H9 (cell line): ENCODE measurements around the gene ZFYVE28. TPM values are rescaled to one million over a fixed set of nuclear protein-coding genes. Genes with fewer than 3 reads are reported as not detected.

Source experiments
- DNase-seq: peaks from one replicate; pipeline ENCODE4 v3.0.0-alpha.2; 2017
- H2AFZ ChIP-seq: one replicate; pipeline ENCODE4 v1.6.1; 2013; ENCODE audit warnings: mild to moderate bottlenecking, low read length, control low read depth, moderate library complexity
- H2AK5ac ChIP-seq: 2 replicates; pipeline ENCODE4 v1.6.1; 2013; ENCODE audit warnings: low read length, control low read depth, mixed read lengths; ENCODE audit not compliant: insufficient read length
- H2BK120ac ChIP-seq: one replicate; pipeline ENCODE4 v1.6.1; 2013; ENCODE audit warnings: low read depth, mild to moderate bottlenecking, low read length, control low read depth, inconsistent platforms; ENCODE audit not compliant: poor library complexity, severe bottlenecking
- H2BK12ac ChIP-seq: 2 replicates; pipeline ENCODE4 v1.6.1; 2013; ENCODE audit warnings: low read length, control low read depth, mixed read lengths, low read depth; ENCODE audit not compliant: insufficient read length
- H2BK15ac ChIP-seq: 2 replicates; pipeline ENCODE4 v1.6.1; 2013; ENCODE audit warnings: low read depth, low read length, control low read depth
- H2BK20ac ChIP-seq: one replicate; pipeline ENCODE4 v1.6.1; 2013; ENCODE audit warnings: low read depth, mild to moderate bottlenecking, low read length, control low read depth, inconsistent platforms; ENCODE audit not compliant: poor library complexity, severe bottlenecking
- H2BK5ac ChIP-seq: 2 replicates; pipeline ENCODE4 v1.6.1; 2013; ENCODE audit warnings: low read length, control low read depth, mixed read lengths; ENCODE audit not compliant: insufficient read length
- H3K14ac ChIP-seq: 2 replicates; pipeline ENCODE4 v1.6.1; 2013; ENCODE audit warnings: low read length, control low read depth; ENCODE audit not compliant: insufficient read depth
- H3K18ac ChIP-seq: 2 replicates; pipeline ENCODE4 v1.6.1; 2013; ENCODE audit warnings: low read depth, mild to moderate bottlenecking, mixed read lengths, low read length, control low read depth; ENCODE audit not compliant: insufficient read length
- H3K23ac ChIP-seq: 2 replicates; pipeline ENCODE4 v1.6.1; 2013; ENCODE audit warnings: low read length, control low read depth, mixed read lengths, low read depth; ENCODE audit not compliant: insufficient read length
- H3K23me2 ChIP-seq: 2 replicates; pipeline ENCODE4 v1.6.1; 2013; ENCODE audit warnings: low read depth, mild to moderate bottlenecking, mixed read lengths, low read length, control low read depth; ENCODE audit not compliant: insufficient read length, poor library complexity, severe bottlenecking
- H3K27ac ChIP-seq: 2 replicates; pipeline ENCODE4 v1.5.1; 2013; ENCODE audit warnings: low read length, control low read depth, mixed read lengths, low read depth; ENCODE audit not compliant: insufficient read length
- H3K27me3 ChIP-seq: 2 replicates; pipeline ENCODE4 v1.6.1; 2013; ENCODE audit warnings: low read length, control low read depth, inconsistent platforms; ENCODE audit not compliant: insufficient read depth
- H3K4ac ChIP-seq: 2 replicates; pipeline ENCODE4 v1.6.1; 2013; ENCODE audit warnings: low read depth, mild to moderate bottlenecking, control low read depth, inconsistent platforms, low read length, moderate library complexity
- H3K4me1 ChIP-seq: 2 replicates; pipeline ENCODE4 v1.6.1; 2013; ENCODE audit warnings: low read length, control low read depth, inconsistent platforms; ENCODE audit not compliant: insufficient read depth
- H3K4me2 ChIP-seq: 2 replicates; pipeline ENCODE4 v1.6.1; 2013; ENCODE audit warnings: low read length, control low read depth, mixed read lengths; ENCODE audit not compliant: insufficient read length, insufficient read depth
- H3K56ac ChIP-seq: 2 replicates; pipeline ENCODE4 v1.6.1; 2013; ENCODE audit warnings: low read depth, mild to moderate bottlenecking, mixed read lengths, low read length, control low read depth; ENCODE audit not compliant: insufficient read length
- H3K79me1 ChIP-seq: 2 replicates; pipeline ENCODE4 v1.6.1; 2013; ENCODE audit warnings: low read depth, mild to moderate bottlenecking, moderate library complexity, low read length, control low read depth, inconsistent platforms; ENCODE audit not compliant: insufficient read depth, poor library complexity, severe bottlenecking
- H3K79me2 ChIP-seq: 2 replicates; pipeline ENCODE4 v1.6.1; 2013; ENCODE audit warnings: low read length, control low read depth, inconsistent platforms; ENCODE audit not compliant: insufficient read depth
- H3K9ac ChIP-seq: 2 replicates; pipeline ENCODE4 v1.6.1; 2013; ENCODE audit warnings: low read length, control low read depth, mixed read lengths; ENCODE audit not compliant: insufficient read length; ENCODE audit errors: extremely low read depth
- H3K9me3 ChIP-seq: one replicate; pipeline ENCODE4 v1.6.1; 2013; ENCODE audit warnings: low read depth, low read length, inconsistent platforms; ENCODE audit not compliant: control insufficient read depth
- H3T11ph ChIP-seq: one replicate; pipeline ENCODE4 v1.6.1; 2013; ENCODE audit warnings: mild to moderate bottlenecking, low read length, control low read depth, inconsistent platforms
- H4K20me1 ChIP-seq: one replicate; pipeline ENCODE4 v1.6.1; 2013; ENCODE audit not compliant: control insufficient read depth, insufficient read length, insufficient read depth
- H4K5ac ChIP-seq: 2 replicates; pipeline ENCODE4 v1.6.1; 2013; ENCODE audit warnings: low read depth, mild to moderate bottlenecking, mixed read lengths, low read length, control low read depth; ENCODE audit not compliant: insufficient read length
- H4K8ac ChIP-seq: replicated peaks from 2 replicates; pipeline ENCODE4 v1.6.1; 2013; ENCODE audit warnings: low read length, control low read depth, mixed read lengths, low read depth; ENCODE audit not compliant: insufficient read length
- H4K91ac ChIP-seq: 2 replicates; pipeline ENCODE4 v1.6.1; 2013; ENCODE audit warnings: low read depth, mild to moderate bottlenecking, moderate library complexity, mixed read lengths, low read length, control low read depth; ENCODE audit not compliant: insufficient read length
- H3K27ac Mint-ChIP-seq, 3 experiments: 2 replicates in 2 of 3; 3 replicates in 1 of 3; pipeline ENCODE4 v1.8.0; 2020 to 2021; ENCODE audit warnings: mixed read lengths in 3 of 3, mild to moderate bottlenecking in 1 of 3, moderate library complexity in 1 of 3
- H3K27me3 Mint-ChIP-seq: 2 replicates; pipeline ENCODE4 v1.8.0; 2021; ENCODE audit warnings: low read depth, mild to moderate bottlenecking, moderate library complexity, mixed read lengths
- H3K36me3 Mint-ChIP-seq, 3 experiments: 2 replicates in 2 of 3; 3 replicates in 1 of 3; pipeline ENCODE4 v1.8.0; 2020 to 2021; ENCODE audit warnings: low read depth in 3 of 3, mixed read lengths in 3 of 3; ENCODE audit not compliant: insufficient read depth in 1 of 3
- H3K4me1 Mint-ChIP-seq, 2 experiments: 2 replicates each; pipeline ENCODE4 v1.8.0; 2020; ENCODE audit warnings: mixed read lengths in 2 of 2
- H3K4me3 Mint-ChIP-seq, 2 experiments: 2 replicates in 1 of 2; 3 replicates in 1 of 2; pipeline ENCODE4 v1.8.0; 2020 to 2021; ENCODE audit warnings: mild to moderate bottlenecking in 2 of 2, mixed read lengths in 2 of 2, moderate library complexity in 1 of 2
- H3K9me3 Mint-ChIP-seq, 2 experiments: 2 replicates in 1 of 2; 3 replicates in 1 of 2; pipeline ENCODE4 v1.8.0; 2020; ENCODE audit warnings: mild to moderate bottlenecking in 2 of 2, mixed read lengths in 2 of 2, moderate library complexity in 1 of 2
- CTCF ChIP-seq: fragments of 200-600 bp; sonication (generic); conservative IDR thresholded peaks from 3 replicates; pipeline ENCODE4 v1.8.0; 2021; ENCODE audit warnings: antibody characterized with exemption, mild to moderate bottlenecking
- WGBS: extraction: QIAGEN DNeasy Blood & Tissue Kit; methylation state at CpG from one replicate; pipeline ENCODE4 v1.1.7; 2013; ENCODE audit warnings: missing lambda C conversion rate, low lambda C conversion rate, mixed read lengths; ENCODE audit not compliant: insufficient read length; ENCODE audit errors: extremely low coverage; 5-methylcytosine and 5-hydroxymethylcytosine counted together
- total RNA-seq: library from RNA; stranded (reverse); gene quantifications from 2 replicates; pipeline ENCODE4 v1.2.1, GENCODE V29; 2021

Gene ZFYVE28
- total RNA-seq, 1 experiment from 2014 or later = 0.98 TPM

- no peaks in the 10 kb centered on the region for H3K27me3 ChIP-seq
- Mint-ChIP-seq H3K9me3 (no peaks in the 10 kb centered on the region), H3K4me3 (no peak overlapping the region), H3K27ac (no peak overlapping the region), H3K4me1 (peaks cover 0 to 4% of the 10 kb centered on the region in 2 experiments; a peak in 3 of 4 replicates), H3K27me3 (peaks cover 5% of the 10 kb centered on the region), H3K36me3 (no peaks in the 10 kb centered on the region)
- no peak for TF ChIP-seq CTCF
- no peak overlapping the region for H2BK15ac ChIP-seq
- H3K4me2 ChIP-seq = no peak overlapping the region
- H4K5ac ChIP-seq = no peak overlapping the region
- no peak overlapping the region for H2BK120ac ChIP-seq
- no peak overlapping the region for H3K4ac ChIP-seq
- H3T11ph ChIP-seq = no peak overlapping the region
- H2BK5ac ChIP-seq = no peak overlapping the region
- H3K23me2 ChIP-seq = no peaks in the 10 kb centered on the region
- no peak overlapping the region for H4K8ac ChIP-seq
- no peaks in the 10 kb centered on the region for H4K20me1 ChIP-seq
- H2AK5ac ChIP-seq = no peak overlapping the region
- no peak overlapping the region for H2BK20ac ChIP-seq
- WGBS = 100% methylated on average over 2 of the region's 3 CpGs
- H3K79me1 ChIP-seq = no peaks in the 10 kb centered on the region
- no peak overlapping the region for H2AFZ ChIP-seq
- H3K23ac ChIP-seq = no peak overlapping the region
- H3K18ac ChIP-seq = no peak overlapping the region
- no peaks in the 10 kb centered on the region for H3K9me3 ChIP-seq
- no peak overlapping the region for H3K56ac ChIP-seq
- H3K4me1 ChIP-seq = no peaks in the 10 kb centered on the region; the same call in 1 of the 2 replicates
- H3K14ac ChIP-seq = no peak overlapping the region
- H4K91ac ChIP-seq = no peak overlapping the region
- H2BK12ac ChIP-seq = no peak overlapping the region
- no peak overlapping the region for H3K27ac ChIP-seq
- no peak overlapping the region for H3K9ac ChIP-seq
- H3K79me2 ChIP-seq = no peaks in the 10 kb centered on the region
- no peak for DNase-seq
These were observed 28.5 kb upstream of the ZFYVE28 start for GRCh38 chr4:2446656-2447564.
